HEK293T (cell line): Measurements from ENCODE around the gene VGLL3.

Experiments
- ARNT ChIP-seq: fragments of 450-650 bp; IDR thresholded peaks from 2 replicates; pipeline ENCODE4 v1.6.1; 2017; ENCODE audit warnings: mild to moderate bottlenecking
- BHLHE40 ChIP-seq: fragments of 450-650 bp; IDR thresholded peaks from 2 replicates; pipeline ENCODE4 v1.6.1; 2016; ENCODE audit warnings: mild to moderate bottlenecking, moderate library complexity, borderline replicate concordance
- FOXA1 ChIP-seq: fragments of 450-650 bp; IDR thresholded peaks from 2 replicates; pipeline ENCODE4 v1.6.1; 2016; ENCODE audit warnings: mild to moderate bottlenecking
- FOXM1 ChIP-seq: fragments of 450-650 bp; IDR thresholded peaks from 2 replicates; pipeline ENCODE4 v1.6.1; 2017; ENCODE audit warnings: mild to moderate bottlenecking, borderline replicate concordance
- HDGF ChIP-seq: fragments of 450-650 bp; IDR thresholded peaks from 2 replicates; pipeline ENCODE4 v1.6.1; 2017; ENCODE audit warnings: antibody characterized with exemption, borderline replicate concordance
- LEF1 ChIP-seq: fragments of 450-650 bp; IDR thresholded peaks from 2 replicates; pipeline ENCODE4 v1.6.1; 2017; ENCODE audit warnings: mild to moderate bottlenecking, borderline replicate concordance
- NFRKB ChIP-seq: fragments of 450-650 bp; IDR thresholded peaks from 2 replicates; pipeline ENCODE4 v1.6.1; 2016; ENCODE audit warnings: mild to moderate bottlenecking, moderate library complexity
- PKNOX1 ChIP-seq: fragments of 450-650 bp; IDR thresholded peaks from 2 replicates; pipeline ENCODE4 v1.6.1; 2016
- SP1 ChIP-seq: fragments of 450-650 bp; IDR thresholded peaks from 2 replicates; pipeline ENCODE4 v1.6.1; 2017
- SUZ12 ChIP-seq: fragments of 450-650 bp; IDR thresholded peaks from 2 replicates; pipeline ENCODE4 v1.6.1; 2016; ENCODE audit warnings: mild to moderate bottlenecking

DNA sequence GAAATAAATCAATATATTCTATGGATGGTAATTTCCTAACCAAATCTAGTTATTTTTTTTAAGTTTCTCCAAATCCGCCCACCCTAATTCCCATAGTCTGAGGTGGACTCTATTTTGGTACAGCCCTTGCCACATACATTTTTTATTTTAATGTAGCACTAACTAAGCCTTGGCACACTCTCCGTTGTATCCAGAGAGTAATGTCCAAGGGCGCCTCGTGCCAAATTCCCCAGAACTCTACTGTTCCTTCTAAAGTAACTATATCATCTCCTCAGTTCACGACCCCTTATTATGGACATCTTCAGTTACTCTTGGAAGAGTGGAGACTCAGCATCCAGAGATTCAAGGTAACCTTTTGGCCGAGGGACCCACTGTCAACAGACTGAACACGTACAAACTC is 1.3 kb downstream of the VGLL3 start:
- TF ChIP-seq FOXM1 (no peak), PKNOX1 (no peak), BHLHE40 (no peak), LEF1 (no peak), NFRKB (no peak), ARNT (no peak), SUZ12 (no peak), FOXA1 (no peak), SP1 (no peak), HDGF (no peak)
